Activated CD8-positive, alpha-beta memory T cell treated with anti-CD3 and anti-CD28 coated beads for 36 hours (primary cell): ENCODE data around the gene MUC5AC. TPM values are rescaled to one million over a fixed set of nuclear protein-coding genes. Genes with fewer than 3 reads are reported as not detected.
"Not testable (repeated sequence)": the region's sequence is repeated elsewhere in the genome, so short reads cannot be mapped to it uniquely, and the experiment has no call there.

ENCODE experiments used
- CTCF ChIA-PET: fragments of 350-600 bp; sonication (Branson Sonifier 250); formaldehyde crosslinking; loops from one replicate; lab custom pipeline; 2021; ENCODE audit warnings: antibody characterized with exemption; lab: Charles Lee
- POLR2A ChIA-PET: fragments of 350-600 bp; sonication (Branson Sonifier 250); formaldehyde crosslinking; loops from one replicate; lab custom pipeline; 2021; ENCODE audit warnings: antibody characterized with exemption; lab: Charles Lee
- total RNA-seq, 2 experiments: library from RNA; stranded (reverse); gene quantifications; one replicate each; pipeline ENCODE4 v1.2.3, GENCODE V29; 2021

Gene MUC5AC
- total RNA-seq, 2 experiments from 2014 or later, result not detected

DNA sequence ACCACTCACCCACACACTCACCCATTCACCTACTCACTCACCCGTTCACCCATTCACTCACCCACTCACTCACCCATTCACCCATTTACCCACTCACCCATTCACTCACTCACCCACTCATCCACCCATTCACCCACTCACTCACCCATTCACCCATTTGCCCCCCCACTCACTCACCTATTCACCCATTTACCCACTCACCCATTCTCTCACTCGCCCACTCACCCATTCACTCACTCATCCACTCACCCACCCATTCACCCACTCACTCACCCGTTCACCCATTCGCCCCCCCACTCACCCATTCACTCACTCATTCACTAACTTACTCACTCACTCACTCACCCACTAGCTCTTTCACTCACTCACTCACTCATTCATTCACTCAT, 15.0 kb downstream of the MUC5AC start:
- ChIA-PET POLR2A (no interaction called here), CTCF (interaction anchor here (0.6 kb wide), 1 partner anchor 257 kb away, joined by 3 read pairs; no protein-coding TSS in a partner anchor)

DNA sequence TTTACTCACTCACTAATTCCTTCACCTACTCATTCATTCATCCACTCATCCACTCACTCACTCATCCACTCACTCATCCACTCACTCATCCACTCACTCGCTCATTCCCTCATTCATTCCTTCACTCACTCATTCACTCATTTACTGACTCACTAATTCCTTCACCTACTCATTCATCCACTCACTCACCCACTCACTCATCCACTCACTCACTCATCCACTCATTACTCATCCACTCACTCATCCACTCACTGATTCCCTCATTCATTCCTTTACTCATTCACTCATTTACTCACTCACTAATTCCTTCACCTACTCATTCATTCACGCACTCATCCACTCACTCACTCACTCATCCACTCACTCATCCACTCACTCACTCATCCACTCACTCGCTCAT, 15.6 kb downstream of the MUC5AC start:
- POLR2A ChIA-PET, result not testable (repeated sequence)

DNA sequence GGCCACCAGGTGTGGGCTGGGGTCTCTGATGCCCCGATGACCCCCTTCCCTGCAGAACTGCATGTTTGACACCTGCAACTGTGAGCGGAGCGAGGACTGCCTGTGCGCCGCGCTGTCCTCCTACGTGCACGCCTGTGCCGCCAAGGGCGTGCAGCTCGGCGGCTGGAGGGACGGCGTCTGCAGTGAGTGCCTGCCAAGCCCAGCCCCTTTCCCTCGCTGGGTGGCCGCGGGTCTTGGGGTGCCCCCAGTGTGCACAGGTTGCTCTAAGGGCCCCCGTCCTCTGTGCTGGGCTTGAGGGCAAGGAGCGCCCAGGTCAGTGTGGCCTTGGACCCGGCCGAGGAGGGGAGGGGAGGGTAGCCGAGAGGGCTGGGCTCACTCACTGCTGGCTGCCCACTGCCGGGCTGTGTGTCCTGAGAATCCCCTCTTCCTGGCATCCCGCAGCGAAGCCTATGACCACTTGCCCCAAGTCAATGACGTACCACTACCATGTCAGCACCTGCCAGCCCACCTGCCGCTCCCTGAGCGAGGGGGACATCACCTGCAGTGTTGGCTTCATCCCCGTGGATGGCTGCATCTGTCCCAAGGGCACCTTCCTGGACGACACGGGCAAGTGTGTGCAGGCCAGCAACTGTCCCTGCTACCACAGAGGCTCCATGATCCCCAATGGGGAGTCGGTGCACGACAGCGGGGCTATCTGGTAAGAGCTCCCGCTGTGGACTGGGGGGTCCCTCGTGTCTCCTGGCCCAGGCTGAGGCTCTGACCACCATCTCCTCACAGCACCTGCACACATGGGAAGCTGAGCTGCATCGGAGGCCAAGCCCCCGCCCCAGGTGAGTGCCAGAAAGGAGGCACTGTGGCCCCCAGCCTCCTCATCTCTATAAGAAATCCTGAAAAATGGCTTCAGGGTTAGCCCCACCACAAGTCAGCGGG, 17.0 kb downstream of the MUC5AC start:
- CTCF ChIA-PET, result no interaction called here
- POLR2A ChIA-PET, result no interaction called here

More for the DNA sequence above, 15.6 kb downstream of the MUC5AC start:
- CTCF ChIA-PET, result not testable (repeated sequence)

DNA sequence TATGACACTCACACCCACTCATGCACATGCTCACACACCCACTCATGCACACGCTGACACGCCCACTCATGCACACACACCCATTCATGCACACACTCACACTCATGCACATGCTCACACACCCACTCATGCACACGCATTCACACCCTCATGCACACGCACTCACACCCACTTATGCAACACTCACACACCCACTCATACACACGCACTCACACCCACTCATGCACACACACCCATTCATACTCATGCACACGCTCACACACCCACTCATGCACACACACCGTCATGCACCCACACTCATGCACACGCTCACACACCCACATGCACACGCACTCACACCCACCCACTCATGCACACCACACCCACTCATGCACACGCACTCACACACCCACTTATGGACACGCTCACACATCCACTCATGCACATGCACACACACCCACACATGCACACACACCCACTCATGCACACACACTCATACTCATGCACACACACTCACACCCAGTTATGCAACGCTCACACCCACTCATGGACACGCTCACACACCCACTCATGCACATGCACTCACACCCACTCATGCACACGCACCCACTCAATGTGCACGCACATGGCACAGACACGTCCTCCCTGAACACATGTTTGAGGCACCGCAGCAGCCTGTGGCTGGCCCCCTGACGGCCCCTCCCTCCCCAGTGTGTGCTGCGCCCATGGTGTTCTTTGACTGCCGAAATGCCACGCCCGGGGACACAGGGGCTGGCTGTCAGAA, 17.9 kb downstream of the MUC5AC start:
- POLR2A ChIA-PET, result no interaction called here

DNA sequence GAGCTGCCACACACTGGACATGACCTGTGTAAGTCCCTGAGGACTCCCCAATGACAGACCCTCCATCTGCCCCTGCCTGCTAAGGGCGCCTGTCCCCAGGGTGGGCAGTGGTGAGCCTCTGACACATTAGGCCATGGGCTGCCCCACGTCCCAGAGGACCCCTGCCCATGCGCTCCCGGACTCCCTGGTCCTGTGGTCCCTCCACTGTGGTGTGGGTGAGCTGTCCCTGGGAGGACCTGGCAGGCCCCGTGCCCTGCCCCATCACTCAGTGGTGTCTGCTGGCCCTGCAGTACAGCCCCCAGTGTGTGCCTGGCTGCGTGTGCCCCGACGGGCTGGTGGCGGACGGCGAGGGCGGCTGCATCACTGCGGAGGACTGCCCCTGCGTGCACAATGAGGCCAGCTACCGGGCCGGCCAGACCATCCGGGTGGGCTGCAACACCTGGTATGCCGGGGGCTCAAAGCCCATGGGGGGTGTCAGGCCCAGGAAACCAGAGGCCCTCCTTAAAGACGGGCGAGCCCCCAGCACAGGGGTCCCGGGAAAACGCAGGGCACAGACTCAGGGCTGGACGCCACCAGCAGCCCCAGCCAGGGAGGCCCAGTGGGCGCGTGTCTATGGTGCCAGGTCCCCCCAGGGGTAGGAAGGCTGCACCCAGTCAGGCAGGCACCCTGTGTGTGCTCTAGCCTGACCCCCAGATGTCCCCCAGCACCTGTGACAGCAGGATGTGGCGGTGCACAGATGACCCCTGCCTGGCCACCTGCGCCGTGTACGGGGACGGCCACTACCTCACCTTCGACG, 18.7 kb downstream of the MUC5AC start:
- CTCF ChIA-PET, result no interaction called here
- POLR2A ChIA-PET, result no interaction called here

More for the DNA sequence above, 17.9 kb downstream of the MUC5AC start:
- CTCF ChIA-PET, result no interaction called here

DNA sequence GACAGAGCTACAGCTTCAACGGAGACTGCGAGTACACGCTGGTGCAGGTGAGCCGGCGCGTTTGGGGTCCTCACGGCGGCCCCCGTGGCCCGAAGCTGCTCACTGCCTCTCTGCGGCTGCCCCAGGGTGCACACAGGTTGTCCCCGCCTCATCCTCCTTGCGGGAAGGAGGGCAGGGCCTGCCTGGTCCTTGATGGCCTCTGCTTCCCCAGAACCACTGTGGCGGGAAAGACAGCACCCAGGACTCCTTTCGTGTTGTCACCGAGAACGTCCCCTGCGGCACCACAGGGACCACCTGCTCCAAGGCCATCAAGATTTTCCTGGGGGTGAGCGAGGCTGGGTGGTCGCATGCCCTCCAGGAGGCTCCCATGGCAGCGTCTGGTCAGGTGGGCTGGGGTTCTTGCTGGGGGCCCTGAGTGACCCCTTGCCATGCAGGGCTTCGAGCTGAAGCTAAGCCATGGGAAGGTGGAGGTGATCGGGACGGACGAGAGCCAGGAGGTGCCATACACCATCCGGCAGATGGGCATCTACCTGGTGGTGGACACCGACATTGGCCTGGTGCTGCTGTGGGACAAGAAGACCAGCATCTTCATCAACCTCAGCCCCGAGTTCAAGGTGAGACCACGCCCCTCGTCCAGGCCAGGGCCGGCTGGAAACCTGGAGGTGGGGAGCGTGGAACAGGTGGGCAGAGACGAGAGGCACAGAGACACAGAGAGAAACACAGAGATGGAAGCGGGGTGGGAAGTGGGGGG, 19.4 kb downstream of the MUC5AC start:
- POLR2A ChIA-PET, result no interaction called here
- CTCF ChIA-PET, result no interaction called here

DNA sequence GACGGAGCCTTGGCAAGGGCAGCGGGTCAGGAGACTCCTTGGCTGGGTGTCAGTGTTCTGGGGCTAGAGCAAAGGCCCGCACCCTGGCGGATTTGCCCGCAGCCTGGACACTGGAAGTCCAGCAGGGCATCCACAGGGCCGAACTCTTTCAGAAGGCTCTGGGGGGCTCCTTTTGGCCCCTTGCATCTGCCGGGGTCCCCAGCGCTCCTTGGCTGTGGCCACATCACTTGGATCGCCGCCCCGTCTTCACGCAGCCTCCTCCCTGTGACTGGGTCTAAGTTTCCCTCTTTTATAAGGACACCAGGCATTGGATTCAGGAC, 20.0 kb downstream of the MUC5AC start:
- ChIA-PET POLR2A (no interaction called here), CTCF (no interaction called here)

DNA sequence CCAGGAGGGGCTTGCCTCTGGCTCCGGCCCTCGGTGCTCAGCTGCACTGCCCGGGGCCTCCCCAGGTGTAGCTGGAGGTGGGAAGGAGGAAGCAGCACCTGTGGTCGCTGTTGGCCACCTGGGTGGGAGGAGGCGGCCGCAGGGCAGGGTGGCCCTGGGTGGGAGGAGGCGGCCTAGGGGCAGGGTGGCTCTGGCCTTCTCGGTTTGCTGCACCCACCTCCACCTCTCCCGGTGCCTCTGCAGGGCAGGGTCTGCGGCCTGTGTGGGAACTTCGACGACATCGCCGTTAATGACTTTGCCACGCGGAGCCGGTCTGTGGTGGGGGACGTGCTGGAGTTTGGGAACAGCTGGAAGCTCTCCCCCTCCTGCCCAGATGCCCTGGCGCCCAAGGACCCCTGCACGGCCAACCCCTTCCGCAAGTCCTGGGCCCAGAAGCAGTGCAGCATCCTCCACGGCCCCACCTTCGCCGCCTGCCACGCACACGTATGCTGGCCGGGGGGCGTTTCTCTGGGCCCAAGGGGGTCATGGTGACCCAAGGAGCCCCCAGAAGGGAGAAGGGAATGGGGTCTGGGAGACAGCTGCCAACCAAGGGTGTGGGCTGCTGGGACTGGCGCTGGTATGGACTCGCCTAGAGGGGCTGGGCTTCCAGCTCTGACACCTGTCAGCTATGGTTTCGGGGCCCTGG, 20.6 kb downstream of the MUC5AC start:
- POLR2A ChIA-PET, result no interaction called here

DNA sequence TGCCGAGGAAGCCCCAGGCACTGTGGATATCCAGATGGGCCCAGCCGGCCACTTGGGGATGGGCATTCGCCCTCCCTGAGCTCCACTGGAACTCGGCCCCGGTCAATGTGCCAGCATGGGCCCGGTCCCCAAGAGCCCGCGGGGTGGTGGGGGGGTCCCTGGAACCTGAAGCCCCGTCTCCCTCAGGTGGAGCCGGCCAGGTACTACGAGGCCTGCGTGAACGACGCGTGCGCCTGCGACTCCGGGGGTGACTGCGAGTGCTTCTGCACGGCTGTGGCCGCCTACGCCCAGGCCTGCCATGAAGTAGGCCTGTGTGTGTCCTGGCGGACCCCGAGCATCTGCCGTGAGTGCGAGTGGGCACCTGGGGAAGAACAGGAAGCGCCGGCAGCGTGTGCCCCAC, 21.2 kb downstream of the MUC5AC start:
- ChIA-PET CTCF (no interaction called here), POLR2A (no interaction called here)

More for the DNA sequence above, 20.6 kb downstream of the MUC5AC start:
- CTCF ChIA-PET, result no interaction called here

DNA sequence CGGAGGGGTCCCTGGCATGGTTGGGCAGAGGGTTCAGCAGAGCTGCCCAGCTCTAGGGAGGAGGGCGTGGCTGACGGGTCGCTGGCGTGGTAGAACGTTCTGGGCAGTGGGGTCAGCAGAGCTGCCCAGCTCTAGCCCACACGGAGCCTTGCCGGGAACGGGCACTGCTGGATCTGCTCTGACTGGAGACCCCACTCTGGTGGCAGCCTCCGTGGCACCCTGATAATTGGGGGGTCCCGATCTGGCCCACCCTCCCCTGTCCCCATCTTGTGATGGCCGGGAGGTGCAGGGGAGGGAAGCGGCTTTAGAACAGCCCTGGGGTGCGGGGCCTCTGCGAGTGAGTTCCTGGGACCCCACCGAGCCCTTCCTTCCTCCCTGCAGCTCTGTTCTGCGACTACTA, 21.9 kb downstream of the MUC5AC start:
- ChIA-PET POLR2A (no interaction called here), CTCF (no interaction called here)

DNA sequence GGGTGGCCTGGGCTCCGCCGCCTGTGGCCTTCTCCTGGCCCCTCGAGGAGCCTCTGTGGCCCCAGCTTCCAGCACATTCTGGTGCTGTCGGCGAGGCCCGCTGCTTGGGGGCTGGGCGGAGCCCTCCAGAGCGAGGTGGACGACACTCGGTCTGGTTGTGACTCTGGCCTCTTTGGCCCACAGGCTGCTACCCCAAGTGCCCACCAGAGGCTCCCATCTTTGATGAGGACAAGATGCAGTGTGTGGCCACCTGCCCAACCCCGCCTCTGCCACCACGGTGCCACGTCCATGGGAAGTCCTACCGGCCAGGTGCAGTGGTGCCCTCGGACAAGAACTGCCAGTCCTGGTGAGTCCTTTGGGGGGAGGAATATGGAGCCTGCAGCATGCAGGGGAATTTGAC, 22.4 kb downstream of the MUC5AC start:
- ChIA-PET POLR2A (no interaction called here), CTCF (no interaction called here)

DNA sequence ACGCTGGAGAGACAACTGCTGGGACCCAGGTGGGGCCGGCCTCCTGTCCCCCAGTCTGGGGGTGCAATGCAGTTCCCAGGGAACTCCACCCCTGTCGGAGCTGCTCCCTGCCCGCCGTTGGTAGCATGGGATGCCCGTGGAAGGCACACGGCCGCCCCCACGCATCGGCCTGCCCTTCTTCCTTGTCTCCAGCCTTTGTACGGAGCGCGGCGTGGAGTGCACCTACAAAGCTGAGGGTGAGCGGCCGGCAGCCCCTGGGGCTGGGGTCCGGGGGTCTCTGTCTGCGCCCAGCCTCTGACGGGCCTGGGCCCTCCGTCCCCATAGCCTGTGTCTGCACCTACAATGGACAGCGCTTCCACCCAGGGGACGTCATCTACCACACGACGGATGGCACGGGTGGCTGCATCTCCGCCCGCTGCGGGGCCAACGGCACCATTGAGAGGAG, 23.2 kb downstream of the MUC5AC start:
- CTCF ChIA-PET, result no interaction called here
- POLR2A ChIA-PET, result no interaction called here

DNA sequence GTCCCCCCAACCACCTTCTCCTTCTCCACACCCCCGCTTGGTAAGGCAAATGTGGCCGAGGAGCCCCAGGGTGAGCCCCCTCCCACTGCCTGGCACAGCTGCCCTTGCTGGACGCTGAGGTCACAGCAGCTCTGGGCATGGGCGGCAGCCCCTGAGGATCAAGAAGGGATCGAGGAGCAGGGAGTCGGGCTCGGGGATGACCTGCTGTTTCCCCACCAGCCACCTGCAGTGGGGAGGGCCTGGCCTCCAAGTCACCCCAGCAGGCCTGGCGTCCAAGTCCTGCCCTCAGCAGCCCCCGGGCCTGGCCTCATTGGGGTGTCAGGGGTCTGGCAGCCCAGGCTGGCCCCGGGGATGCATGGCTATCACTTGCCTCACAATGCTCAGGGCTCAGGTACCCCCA, 23.7 kb downstream of the MUC5AC start:
- CTCF ChIA-PET, result no interaction called here
- POLR2A ChIA-PET, result no interaction called here

DNA sequence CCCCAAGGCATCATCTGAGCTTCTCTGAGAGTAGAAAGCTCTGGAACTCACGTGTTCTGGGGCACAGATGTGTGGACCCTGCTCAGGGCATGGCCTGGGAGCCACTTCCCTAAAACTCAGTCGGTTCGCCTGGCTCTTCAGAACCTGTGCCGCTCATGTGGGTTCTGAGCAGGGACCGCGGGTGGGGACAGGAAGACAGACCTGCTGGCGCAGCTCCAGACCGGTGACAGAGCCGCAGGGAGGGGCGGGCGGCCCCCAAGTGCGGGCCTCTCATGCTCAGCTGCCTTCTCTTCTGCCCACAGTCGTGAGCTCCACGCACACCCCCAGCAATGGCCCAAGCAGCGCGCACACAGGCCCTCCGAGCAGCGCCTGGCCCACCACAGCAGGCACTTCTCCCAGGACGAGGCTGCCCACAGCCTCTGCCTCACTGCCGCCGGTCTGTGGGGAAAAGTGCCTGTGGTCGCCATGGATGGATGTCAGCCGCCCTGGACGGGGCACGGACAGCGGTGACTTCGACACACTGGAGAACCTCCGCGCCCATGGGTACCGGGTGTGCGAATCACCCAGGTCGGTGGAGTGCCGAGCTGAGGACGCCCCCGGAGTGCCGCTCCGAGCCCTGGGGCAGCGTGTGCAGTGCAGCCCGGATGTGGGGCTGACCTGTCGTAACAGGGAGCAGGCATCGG, 24.2 kb downstream of the MUC5AC start:
- POLR2A ChIA-PET, result no interaction called here
- CTCF ChIA-PET, result no interaction called here

DNA sequence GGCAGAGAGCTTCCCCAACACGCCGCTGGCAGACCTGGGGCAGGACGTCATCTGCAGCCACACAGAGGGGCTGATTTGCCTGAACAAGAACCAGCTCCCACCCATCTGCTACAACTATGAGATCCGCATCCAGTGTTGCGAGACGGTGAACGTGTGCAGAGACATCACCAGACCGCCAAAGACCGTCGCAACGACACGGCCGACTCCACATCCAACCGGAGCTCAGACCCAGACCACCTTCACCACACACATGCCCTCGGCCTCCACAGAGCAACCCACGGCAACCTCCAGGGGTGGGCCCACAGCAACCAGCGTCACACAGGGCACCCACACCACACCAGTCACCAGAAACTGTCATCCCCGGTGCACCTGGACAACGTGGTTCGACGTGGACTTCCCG, 26.4 kb downstream of the MUC5AC start:
- CTCF ChIA-PET, POLR2A ChIA-PET: not testable (repeated sequence)

DNA sequence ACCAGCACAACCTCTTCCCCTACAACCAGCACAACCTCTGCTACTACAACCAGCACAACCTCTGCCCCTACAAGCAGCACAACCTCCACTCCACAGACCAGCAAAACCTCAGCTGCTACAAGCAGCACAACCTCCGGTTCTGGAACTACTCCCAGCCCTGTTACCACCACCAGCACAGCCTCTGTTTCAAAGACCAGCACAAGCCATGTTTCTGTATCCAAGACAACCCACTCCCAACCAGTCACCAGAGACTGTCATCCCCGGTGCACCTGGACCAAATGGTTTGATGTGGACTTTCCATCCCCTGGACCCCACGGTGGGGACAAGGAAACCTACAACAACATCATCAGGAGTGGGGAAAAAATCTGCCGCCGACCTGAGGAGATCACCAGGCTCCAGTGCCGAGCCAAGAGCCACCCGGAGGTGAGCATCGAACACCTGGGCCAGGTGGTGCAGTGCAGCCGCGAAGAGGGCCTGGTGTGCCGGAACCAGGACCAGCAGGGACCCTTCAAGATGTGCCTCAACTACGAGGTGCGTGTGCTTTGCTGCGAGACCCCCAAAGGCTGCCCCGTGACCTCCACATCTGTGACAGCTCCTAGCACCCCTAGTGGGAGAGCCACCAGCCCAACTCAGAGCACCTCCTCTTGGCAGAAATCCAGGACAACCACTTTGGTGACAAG, 30.8 kb downstream of the MUC5AC start:
- CTCF ChIA-PET, POLR2A ChIA-PET: not testable (repeated sequence)

DNA sequence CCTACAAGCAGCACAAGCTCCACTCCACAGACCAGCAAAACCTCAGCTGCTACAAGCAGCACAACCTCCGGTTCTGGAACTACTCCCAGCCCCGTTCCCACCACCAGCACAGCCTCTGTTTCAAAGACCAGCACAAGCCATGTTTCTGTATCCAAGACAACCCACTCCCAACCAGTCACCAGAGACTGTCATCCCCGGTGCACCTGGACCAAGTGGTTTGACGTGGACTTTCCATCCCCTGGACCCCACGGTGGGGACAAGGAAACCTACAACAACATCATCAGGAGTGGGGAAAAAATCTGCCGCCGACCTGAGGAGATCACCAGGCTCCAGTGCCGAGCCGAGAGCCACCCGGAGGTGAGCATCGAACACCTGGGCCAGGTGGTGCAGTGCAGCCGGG, 32.1 kb downstream of the MUC5AC start:
- CTCF ChIA-PET, POLR2A ChIA-PET: not testable (repeated sequence)
